ENCODE results near the gene TPM2. TPM values are rescaled to one million over a fixed set of nuclear protein-coding genes. Genes with fewer than 3 reads are reported as not detected.

The TPM2 gene
- total and polyA plus RNA-seq, 9 of the 15 experiments (the other 6 are each of a cell fraction or from before 2014, with no cell fraction given), result 0.28 to 16.1 (median 4.5) TPM

DNA sequence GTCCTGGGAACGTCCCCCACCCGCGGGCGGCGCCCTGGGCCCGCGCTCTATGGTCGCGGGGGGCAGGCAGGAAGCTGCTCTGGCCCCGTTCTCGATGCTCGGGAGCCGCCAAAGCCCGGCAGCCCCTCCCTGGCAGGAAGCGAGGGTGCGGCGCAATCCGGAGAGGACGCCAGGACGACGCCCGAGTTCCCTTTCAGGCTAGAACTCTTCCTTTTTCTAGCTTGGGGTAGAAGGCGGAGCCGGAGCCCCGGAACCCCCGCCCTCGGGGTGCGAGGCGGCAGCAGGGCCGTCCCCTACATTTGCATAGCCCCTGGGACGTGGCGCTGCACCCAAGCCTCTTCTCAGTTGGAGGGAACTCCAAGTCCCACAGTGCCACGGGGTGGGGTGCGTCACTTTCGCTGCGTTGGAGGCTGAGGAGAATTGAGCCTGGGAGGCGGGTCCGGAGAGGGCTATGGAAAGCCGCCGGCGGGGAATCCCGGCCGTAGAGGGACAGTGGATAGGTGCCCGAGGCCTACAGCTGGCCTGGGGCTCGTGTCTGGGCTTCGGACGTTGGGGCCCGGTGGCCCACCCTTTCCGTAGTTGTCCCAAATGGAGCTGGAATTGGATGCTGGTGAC is 42.6 kb upstream of the TPM2 start, which contains the start of the genes CREB3 and TLN1 (continued):
- TF ChIP-seq ZNF384 (IDR thresholded peaks at IDR 0.05; ENCODE audit: low read depth, low read length) (0 out of 2 replicates have a peak, but pooled peaks have one; percentile 7), CBX1 (IDR thresholded peaks at IDR 0.05; ENCODE audit: low read depth) (peak; percentile 81), RBBP5 (IDR thresholded peaks at IDR 0.05; ENCODE audit: borderline replicate concordance, insufficient read depth, low read length, poor library complexity, severe bottlenecking) (peak; percentile 37), NELFE (IDR thresholded peaks at IDR 0.05; ENCODE audit: insufficient read depth, insufficient read length) (no peak), L3MBTL2 (IDR thresholded peaks at IDR 0.05) (0 out of 2 replicates have a peak, but pooled peaks have one; percentile 49), GTF2F1 (IDR thresholded peaks at IDR 0.05; ENCODE audit: low read depth, low read length) (no peak), ELF2 (CRISPR knock-in tag; IDR thresholded peaks at IDR 0.05) (peak; percentile 71; the same call in 1 of the 2 replicates), CBFA2T2 (conservative IDR thresholded peaks at IDR 0.05) (no peak), PHF8 (IDR thresholded peaks at IDR 0.05; ENCODE audit: borderline replicate concordance, low read length) (peak; percentile 55; the same call in 1 of the 2 replicates), FOXJ3 (CRISPR knock-in tag; IDR thresholded peaks at IDR 0.05) (no peak), ELF4 (CRISPR knock-in tag; IDR thresholded peaks at IDR 0.05) (no peak), KDM5B (IDR thresholded peaks at IDR 0.05; ENCODE audit: insufficient replicate concordance, low read depth, low read length) (peak; percentile 38)
- TF ChIP-seq, protein P1, sequence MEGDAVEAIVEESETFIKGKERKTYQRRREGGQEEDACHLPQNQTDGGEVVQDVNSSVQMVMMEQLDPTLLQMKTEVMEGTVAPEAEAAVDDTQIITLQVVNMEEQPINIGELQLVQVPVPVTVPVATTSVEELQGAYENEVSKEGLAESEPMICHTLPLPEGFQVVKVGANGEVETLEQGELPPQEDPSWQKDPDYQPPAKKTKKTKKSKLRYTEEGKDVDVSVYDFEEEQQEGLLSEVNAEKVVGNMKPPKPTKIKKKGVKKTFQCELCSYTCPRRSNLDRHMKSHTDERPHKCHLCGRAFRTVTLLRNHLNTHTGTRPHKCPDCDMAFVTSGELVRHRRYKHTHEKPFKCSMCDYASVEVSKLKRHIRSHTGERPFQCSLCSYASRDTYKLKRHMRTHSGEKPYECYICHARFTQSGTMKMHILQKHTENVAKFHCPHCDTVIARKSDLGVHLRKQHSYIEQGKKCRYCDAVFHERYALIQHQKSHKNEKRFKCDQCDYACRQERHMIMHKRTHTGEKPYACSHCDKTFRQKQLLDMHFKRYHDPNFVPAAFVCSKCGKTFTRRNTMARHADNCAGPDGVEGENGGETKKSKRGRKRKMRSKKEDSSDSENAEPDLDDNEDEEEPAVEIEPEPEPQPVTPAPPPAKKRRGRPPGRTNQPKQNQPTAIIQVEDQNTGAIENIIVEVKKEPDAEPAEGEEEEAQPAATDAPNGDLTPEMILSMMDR (IDR thresholded peaks at IDR 0.05 in 2 of 3, conservative IDR thresholded peaks at IDR 0.05 in 1 of 3; ENCODE audit: insufficient read depth in 2 of 3, low read depth in 1 of 3, low read length in 3 of 3), result peak; percentile 15 to 31 (median 15); a peak in 1 of 6 replicates
- TF ChIP-seq, protein P2, sequence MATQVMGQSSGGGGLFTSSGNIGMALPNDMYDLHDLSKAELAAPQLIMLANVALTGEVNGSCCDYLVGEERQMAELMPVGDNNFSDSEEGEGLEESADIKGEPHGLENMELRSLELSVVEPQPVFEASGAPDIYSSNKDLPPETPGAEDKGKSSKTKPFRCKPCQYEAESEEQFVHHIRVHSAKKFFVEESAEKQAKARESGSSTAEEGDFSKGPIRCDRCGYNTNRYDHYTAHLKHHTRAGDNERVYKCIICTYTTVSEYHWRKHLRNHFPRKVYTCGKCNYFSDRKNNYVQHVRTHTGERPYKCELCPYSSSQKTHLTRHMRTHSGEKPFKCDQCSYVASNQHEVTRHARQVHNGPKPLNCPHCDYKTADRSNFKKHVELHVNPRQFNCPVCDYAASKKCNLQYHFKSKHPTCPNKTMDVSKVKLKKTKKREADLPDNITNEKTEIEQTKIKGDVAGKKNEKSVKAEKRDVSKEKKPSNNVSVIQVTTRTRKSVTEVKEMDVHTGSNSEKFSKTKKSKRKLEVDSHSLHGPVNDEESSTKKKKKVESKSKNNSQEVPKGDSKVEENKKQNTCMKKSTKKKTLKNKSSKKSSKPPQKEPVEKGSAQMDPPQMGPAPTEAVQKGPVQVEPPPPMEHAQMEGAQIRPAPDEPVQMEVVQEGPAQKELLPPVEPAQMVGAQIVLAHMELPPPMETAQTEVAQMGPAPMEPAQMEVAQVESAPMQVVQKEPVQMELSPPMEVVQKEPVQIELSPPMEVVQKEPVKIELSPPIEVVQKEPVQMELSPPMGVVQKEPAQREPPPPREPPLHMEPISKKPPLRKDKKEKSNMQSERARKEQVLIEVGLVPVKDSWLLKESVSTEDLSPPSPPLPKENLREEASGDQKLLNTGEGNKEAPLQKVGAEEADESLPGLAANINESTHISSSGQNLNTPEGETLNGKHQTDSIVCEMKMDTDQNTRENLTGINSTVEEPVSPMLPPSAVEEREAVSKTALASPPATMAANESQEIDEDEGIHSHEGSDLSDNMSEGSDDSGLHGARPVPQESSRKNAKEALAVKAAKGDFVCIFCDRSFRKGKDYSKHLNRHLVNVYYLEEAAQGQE (IDR thresholded peaks at IDR 0.05; ENCODE audit: borderline replicate concordance), result peak; percentile 66
- TF ChIP-seq, protein P2 (CRISPR knock-in tag; IDR thresholded peaks at IDR 0.05; ENCODE audit: low read depth), result no peak
- TF ChIP-seq, protein P3, sequence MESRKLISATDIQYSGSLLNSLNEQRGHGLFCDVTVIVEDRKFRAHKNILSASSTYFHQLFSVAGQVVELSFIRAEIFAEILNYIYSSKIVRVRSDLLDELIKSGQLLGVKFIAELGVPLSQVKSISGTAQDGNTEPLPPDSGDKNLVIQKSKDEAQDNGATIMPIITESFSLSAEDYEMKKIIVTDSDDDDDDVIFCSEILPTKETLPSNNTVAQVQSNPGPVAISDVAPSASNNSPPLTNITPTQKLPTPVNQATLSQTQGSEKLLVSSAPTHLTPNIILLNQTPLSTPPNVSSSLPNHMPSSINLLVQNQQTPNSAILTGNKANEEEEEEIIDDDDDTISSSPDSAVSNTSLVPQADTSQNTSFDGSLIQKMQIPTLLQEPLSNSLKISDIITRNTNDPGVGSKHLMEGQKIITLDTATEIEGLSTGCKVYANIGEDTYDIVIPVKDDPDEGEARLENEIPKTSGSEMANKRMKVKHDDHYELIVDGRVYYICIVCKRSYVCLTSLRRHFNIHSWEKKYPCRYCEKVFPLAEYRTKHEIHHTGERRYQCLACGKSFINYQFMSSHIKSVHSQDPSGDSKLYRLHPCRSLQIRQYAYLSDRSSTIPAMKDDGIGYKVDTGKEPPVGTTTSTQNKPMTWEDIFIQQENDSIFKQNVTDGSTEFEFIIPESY (CRISPR knock-in tag; IDR thresholded peaks at IDR 0.05), result 0 out of 2 replicates have a peak, but pooled peaks have one; percentile 12
